Left colon (tissue), 2 donors: Measurements from ENCODE around the gene INHBE. TPM values are rescaled to one million over a fixed set of nuclear protein-coding genes. Genes with fewer than 3 reads are reported as not detected.
"Not testable (repeated sequence)": the region's sequence is repeated elsewhere in the genome, so short reads cannot be mapped to it uniquely, and the experiment has no call there.

Experiments
- ATAC-seq: fragments of 200-7000 bp; cut with Tn5 transposase; one replicate; pipeline ENCODE4 v1.9.1; 2020; ENCODE audit warnings: mild to moderate bottlenecking, moderate library complexity
- DNase-seq, 2 donors: peaks; one replicate each; pipeline ENCODE4 v3.0.0-alpha.2; 2020
- intact Hi-C, 2 donors: fragments of 100-400 bp; cut with DNase I in 1 of 2; cut with micrococcal nuclease in 1 of 2; formaldehyde crosslinking; loops; one replicate each; pipeline versions ENCODE4 v1.11.2 to v1.14.0; 2022; cut with DNase I, micrococcal nuclease
- total RNA-seq, 2 donors: library from RNA; stranded (reverse); fragmentation: NEBNext Ultra II Directional; extraction: Animal tissue kit (Norgen Biotek cat#: 25700); gene quantifications; one replicate each; pipeline ENCODE4 v1.2.1, GENCODE V29; 2021
- donor health status: DM: no; HTN: no; CAD: no.
- donor health status: DM: yes; HTN: yes; CAD: no.

INHBE gene
- total RNA-seq, 2 donors from 2014 or later, result not detected

GRCh38 chr12:57435293-57435692 lies 19.8 kb upstream of the INHBE start:
- ATAC-seq, result no peak
- DNase-seq, result no peak
- intact Hi-C loops, result no loop called here

- intact Hi-C loops, result no loop called here
Measured at GRCh38 chr12:57438400-57438799, 16.7 kb upstream of the INHBE start.

GRCh38 chr12:57439762-57440266 lies 15.3 kb upstream of the INHBE start:
- ATAC-seq (no peak), DNase-seq (no peak)
- intact Hi-C loops, result no loop called here

More at GRCh38 chr12:57438400-57438799, 16.7 kb upstream of the INHBE start:
- DNase-seq, result no peak
- ATAC-seq, result no peak

GRCh38 chr12:57441393-57441792 lies 13.7 kb upstream of the INHBE start:
- intact Hi-C loops, ATAC-seq, DNase-seq: not testable (repeated sequence)

GRCh38 chr12:57441846-57442427 lies 13.2 kb upstream of the INHBE start:
- intact Hi-C loops, result no loop called here
- no peak for DNase-seq
- no peak for ATAC-seq

GRCh38 chr12:57444337-57444736 lies 10.8 kb upstream of the INHBE start:
- ATAC-seq, intact Hi-C loops, DNase-seq: not testable (repeated sequence)

- intact Hi-C loops, result no loop called here
Measured at GRCh38 chr12:57444744-57445143, 10.4 kb upstream of the INHBE start.

GRCh38 chr12:57446292-57446960 lies 8.7 kb upstream of the INHBE start:
- DNase-seq (no peak), ATAC-seq (no peak)
- intact Hi-C loops, result no loop called here

More at GRCh38 chr12:57444744-57445143, 10.4 kb upstream of the INHBE start:
- ATAC-seq (no peak), DNase-seq (no peak)

- DNase-seq, result no peak
- no peak for ATAC-seq
- intact Hi-C loops, result no loop called here
Measured at GRCh38 chr12:57448669-57449068, 6.4 kb upstream of the INHBE start.

GRCh38 chr12:57449375-57449774 lies 5.7 kb upstream of the INHBE start:
- ATAC-seq (no peak), DNase-seq (no peak)
- intact Hi-C loops, result no loop called here

GRCh38 chr12:57450057-57450456 lies 5.0 kb upstream of the INHBE start:
- intact Hi-C loops, result loop anchor here in 1 of 2 donors (5.0 kb wide), 1 partner anchor 143 kb away; no protein-coding TSS in a partner anchor
- ATAC-seq (no peak), DNase-seq (no peak)

GRCh38 chr12:57451233-57451778 lies 3.8 kb upstream of the INHBE start:
- intact Hi-C loops, result loop anchor here in 1 of 2 donors (5.0 kb wide), 1 partner anchor 144 kb away; no protein-coding TSS in a partner anchor
- DNase-seq (no peak), ATAC-seq (no peak)

GRCh38 chr12:57452181-57452936 lies 2.7 kb upstream of the INHBE start:
- intact Hi-C loops, result loop anchor here in 1 of 2 donors (5.0 kb wide), 1 partner anchor 145 kb away; no protein-coding TSS in a partner anchor
- DNase-seq, result no peak
- no peak for ATAC-seq

GRCh38 chr12:57452937-57453509 lies 2.1 kb upstream of the INHBE start:
- peak; percentile 62 to 83 for DNase-seq
- intact Hi-C loops, result loop anchor here in 1 of 2 donors (5.0 kb wide), 1 partner anchor 146 kb away; no protein-coding TSS in a partner anchor
- peak; percentile 73 for ATAC-seq

GRCh38 chr12:57454213-57454565 lies 918 bp upstream of the INHBE start:
- intact Hi-C loops, result loop anchor here in 1 of 2 donors (5.0 kb wide), 1 partner anchor 147 kb away; no protein-coding TSS in a partner anchor
- DNase-seq (no peak), ATAC-seq (no peak)

- peak; percentile 27 for ATAC-seq
- intact Hi-C loops, result no loop called here
- no peak for DNase-seq
Measured at GRCh38 chr12:57455374-57456144, 452 bp downstream of the INHBE start.

- intact Hi-C loops, result no loop called here
Measured at GRCh38 chr12:57456145-57456700, 1.1 kb downstream of the INHBE start.

More at GRCh38 chr12:57456145-57456700, 1.1 kb downstream of the INHBE start:
- DNase-seq, result peak in 1 of 2 donors; percentile 48
- ATAC-seq, result peak; percentile 26
